ENCODE data around the gene LYPD3. TPM values are rescaled to one million over a fixed set of nuclear protein-coding genes. Genes with fewer than 3 reads are reported as not detected.

The LYPD3 gene
- total RNA-seq, 1 donor from 2014 or later: 0.33 TPM

DNA sequence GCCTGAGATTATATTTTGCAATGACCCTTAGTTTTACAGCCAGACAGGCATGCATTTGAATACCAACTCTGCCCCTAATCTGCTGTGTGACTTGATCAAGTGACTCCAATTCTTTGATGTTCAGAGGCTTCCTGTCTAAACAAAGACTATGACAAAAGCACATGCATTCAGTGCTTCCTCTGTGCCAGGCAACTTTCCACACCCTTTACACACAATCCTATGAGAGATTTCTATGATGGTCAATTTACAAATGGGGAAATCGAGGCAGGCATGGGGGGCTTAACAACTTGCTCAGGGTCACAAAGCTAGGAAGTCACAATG is 3.7 kb upstream of the LYPD3 start:
- no peak for DNase-seq (ENCODE audit: low read depth)
- no peak overlapping the region for H3K4me3 ChIP-seq (ENCODE audit: low read depth, low read length)
- H3K36me3 ChIP-seq (ENCODE audit: control insufficient read depth, insufficient read depth, low read length): no peaks in the 10 kb centered on the region
- H3K27me3 ChIP-seq (ENCODE audit: control insufficient read depth, insufficient read depth, low read length): peaks cover 5% of the 10 kb centered on the region
- TF ChIP-seq, protein P1, sequence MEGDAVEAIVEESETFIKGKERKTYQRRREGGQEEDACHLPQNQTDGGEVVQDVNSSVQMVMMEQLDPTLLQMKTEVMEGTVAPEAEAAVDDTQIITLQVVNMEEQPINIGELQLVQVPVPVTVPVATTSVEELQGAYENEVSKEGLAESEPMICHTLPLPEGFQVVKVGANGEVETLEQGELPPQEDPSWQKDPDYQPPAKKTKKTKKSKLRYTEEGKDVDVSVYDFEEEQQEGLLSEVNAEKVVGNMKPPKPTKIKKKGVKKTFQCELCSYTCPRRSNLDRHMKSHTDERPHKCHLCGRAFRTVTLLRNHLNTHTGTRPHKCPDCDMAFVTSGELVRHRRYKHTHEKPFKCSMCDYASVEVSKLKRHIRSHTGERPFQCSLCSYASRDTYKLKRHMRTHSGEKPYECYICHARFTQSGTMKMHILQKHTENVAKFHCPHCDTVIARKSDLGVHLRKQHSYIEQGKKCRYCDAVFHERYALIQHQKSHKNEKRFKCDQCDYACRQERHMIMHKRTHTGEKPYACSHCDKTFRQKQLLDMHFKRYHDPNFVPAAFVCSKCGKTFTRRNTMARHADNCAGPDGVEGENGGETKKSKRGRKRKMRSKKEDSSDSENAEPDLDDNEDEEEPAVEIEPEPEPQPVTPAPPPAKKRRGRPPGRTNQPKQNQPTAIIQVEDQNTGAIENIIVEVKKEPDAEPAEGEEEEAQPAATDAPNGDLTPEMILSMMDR (IDR thresholded peaks at IDR 0.05; ENCODE audit: insufficient read depth, low read length, poor library complexity, severe bottlenecking): no peak

DNA sequence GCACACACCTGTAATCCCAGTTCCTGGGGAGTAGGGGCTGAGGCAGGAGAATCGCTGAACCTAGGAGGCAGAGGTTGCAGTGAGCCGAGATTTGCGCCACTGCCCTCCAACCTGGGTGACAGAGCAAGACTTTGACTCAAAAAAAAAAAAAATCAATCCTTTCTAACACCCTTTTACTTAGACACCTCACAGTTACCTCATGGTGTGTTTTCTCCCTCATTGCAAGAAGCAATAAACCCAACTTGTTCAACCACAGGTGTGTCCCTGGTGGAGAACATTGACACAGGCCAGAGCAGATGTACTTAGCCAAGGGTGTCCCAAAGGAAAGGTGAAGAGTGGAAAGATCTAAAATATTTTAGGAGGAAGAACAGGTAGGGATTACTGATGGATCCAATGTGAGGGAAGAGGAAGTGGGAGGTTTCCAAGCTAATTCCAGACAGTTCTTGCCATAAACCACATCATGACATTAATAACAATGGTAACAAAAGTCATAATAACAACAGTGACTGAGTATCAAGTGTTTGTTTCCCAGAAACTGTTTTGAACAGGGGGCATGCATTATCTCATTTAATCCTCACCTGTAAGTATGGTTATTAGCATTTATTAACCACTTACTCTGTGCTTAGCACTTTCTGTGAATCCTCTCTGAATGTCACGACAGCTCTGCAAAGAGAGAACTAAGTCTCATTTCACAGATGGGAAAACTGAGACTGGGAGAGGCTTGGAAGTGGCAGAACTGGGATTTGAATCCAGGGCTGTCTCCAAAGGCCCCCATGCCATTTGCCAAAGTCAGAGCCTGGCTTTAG is 3.1 kb upstream of the LYPD3 start:
- no peak overlapping the region for H3K4me3 ChIP-seq (ENCODE audit: low read depth, low read length)
- no peak for DNase-seq (ENCODE audit: low read depth)

DNA sequence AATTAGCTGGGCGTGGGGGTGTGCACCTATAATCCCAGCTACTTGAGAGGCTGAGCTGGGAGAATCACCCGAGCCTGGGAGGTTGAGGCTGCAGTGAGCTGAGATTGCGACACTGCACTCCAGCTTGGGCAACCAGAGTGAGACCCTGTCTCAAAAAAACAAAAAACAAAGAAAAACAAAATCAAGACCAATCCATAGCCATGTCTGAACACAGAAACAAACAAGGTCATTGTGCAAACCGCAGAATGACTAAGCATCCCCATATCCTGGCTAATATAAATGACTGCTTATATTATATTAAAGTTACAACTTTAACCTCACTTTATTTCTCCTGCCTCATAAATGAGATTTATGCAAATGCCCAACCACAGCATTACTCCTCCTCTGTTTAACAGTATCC is 2.3 kb upstream of the LYPD3 start:
- H3K36me3 ChIP-seq (ENCODE audit: control insufficient read depth, insufficient read depth, low read length): no peaks in the 10 kb centered on the region
- H3K4me3 ChIP-seq (ENCODE audit: low read depth, low read length): no peak overlapping the region
- H3K27me3 ChIP-seq (ENCODE audit: control insufficient read depth, insufficient read depth, low read length): peaks cover 5% of the 10 kb centered on the region
- DNase-seq (ENCODE audit: low read depth): no peak
- TF ChIP-seq, protein P1 (IDR thresholded peaks at IDR 0.05; ENCODE audit: insufficient read depth, low read length, poor library complexity, severe bottlenecking): no peak

More for the DNA sequence above, 3.1 kb upstream of the LYPD3 start:
- TF ChIP-seq, protein P1 (IDR thresholded peaks at IDR 0.05; ENCODE audit: insufficient read depth, low read length, poor library complexity, severe bottlenecking): no peak
- H3K27me3 ChIP-seq (ENCODE audit: control insufficient read depth, insufficient read depth, low read length): peaks cover 5% of the 10 kb centered on the region
- no peaks in the 10 kb centered on the region for H3K36me3 ChIP-seq (ENCODE audit: control insufficient read depth, insufficient read depth, low read length)

DNA sequence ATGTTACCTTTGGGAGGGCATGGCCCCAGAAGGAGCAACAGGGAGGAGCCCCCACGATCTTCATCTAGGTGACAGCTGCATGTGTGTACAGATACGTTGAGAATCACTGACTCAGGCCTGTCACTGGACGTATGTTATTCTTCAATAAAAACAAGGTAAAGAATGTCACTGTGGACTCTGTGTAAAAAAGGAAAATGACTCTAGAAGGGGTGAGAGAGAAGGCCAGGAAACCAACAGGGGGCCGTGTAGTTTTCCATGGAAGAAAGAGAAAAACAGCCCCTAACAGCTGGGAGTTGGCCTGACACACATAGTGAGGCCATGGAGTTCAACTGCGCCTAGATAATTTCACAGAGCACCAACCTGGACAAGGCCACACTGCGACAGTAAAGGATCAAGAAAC is 1.9 kb upstream of the LYPD3 start:
- Histone ChIP-seq H3K4me3 (ENCODE audit: low read depth, low read length) (no peak overlapping the region), H3K36me3 (ENCODE audit: control insufficient read depth, insufficient read depth, low read length) (no peaks in the 10 kb centered on the region), H3K27me3 (ENCODE audit: control insufficient read depth, insufficient read depth, low read length) (peaks cover 5% of the 10 kb centered on the region)
- TF ChIP-seq, protein P1 (IDR thresholded peaks at IDR 0.05; ENCODE audit: insufficient read depth, low read length, poor library complexity, severe bottlenecking): no peak
- no peak for DNase-seq (ENCODE audit: low read depth)

DNA sequence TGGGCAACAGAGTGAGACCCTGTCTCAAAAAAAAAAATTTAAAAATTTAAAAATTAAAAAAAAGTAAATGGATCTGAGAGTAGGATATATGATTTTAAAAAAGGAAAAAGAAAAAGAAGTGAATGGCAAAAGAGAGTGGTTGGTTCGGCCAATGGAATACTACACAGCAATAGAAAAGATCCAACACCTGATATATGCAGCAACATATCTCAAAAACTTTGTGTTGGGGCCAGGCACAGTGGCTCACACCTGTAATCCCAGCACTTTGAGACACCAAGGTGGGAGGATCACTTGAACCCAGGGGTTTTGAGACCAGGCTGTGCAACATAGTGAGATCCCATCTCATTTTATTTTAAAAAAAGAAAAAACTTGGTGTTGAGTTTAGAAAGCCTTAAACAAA is 1.4 kb upstream of the LYPD3 start:
- no peak for DNase-seq (ENCODE audit: low read depth)
- no peak overlapping the region for H3K4me3 ChIP-seq (ENCODE audit: low read depth, low read length)
- TF ChIP-seq, protein P1 (IDR thresholded peaks at IDR 0.05; ENCODE audit: insufficient read depth, low read length, poor library complexity, severe bottlenecking): no peak
- H3K36me3 ChIP-seq (ENCODE audit: control insufficient read depth, insufficient read depth, low read length): no peaks in the 10 kb centered on the region
- peaks cover 5% of the 10 kb centered on the region for H3K27me3 ChIP-seq (ENCODE audit: control insufficient read depth, insufficient read depth, low read length)

Measured in kidney epithelial cell (primary cell).